NCI-H345 treated with DMSO at 0.1 percent for 48 hours (cell line): ENCODE results near the gene GNA12.
A peak's percentile ranks its signal among the peaks of the same experiment; 100 is the strongest.
"Not testable (repeated sequence)": the region's sequence is repeated elsewhere in the genome, so short reads cannot be mapped to it uniquely, and the experiment has no call there.

Experiments
- DNase-seq: peaks from one replicate; lab custom pipeline; 2025; ENCODE audit not compliant: unreplicated experiment; lab: John Stamatoyannopoulos, UW

Gene GNA12

GRCh38 chr7:2701424-2701823 is 142.7 kb downstream of the GNA12 start:
- no peak for DNase-seq

GRCh38 chr7:2700141-2700850 is 143.8 kb downstream of the GNA12 start:
- no peak for DNase-seq

GRCh38 chr7:2699289-2699620 is 144.9 kb downstream of the GNA12 start:
- DNase-seq: no peak

- DNase-seq: peak; percentile 41
Measured at GRCh38 chr7:2698581-2699288, 145.4 kb downstream of the GNA12 start.

GRCh38 chr7:2694122-2694436 is 150.0 kb downstream of the GNA12 start:
- DNase-seq: not testable (repeated sequence)

- DNase-seq: not testable (repeated sequence)
Measured at GRCh38 chr7:2693420-2694121, 150.5 kb downstream of the GNA12 start.

GRCh38 chr7:2692543-2692942 is 151.6 kb downstream of the GNA12 start:
- DNase-seq: no peak

- DNase-seq: not testable (repeated sequence)
Measured at GRCh38 chr7:2691932-2692439, 152.1 kb downstream of the GNA12 start.

- DNase-seq: no peak
Measured at GRCh38 chr7:2691011-2691707, 152.9 kb downstream of the GNA12 start.

- no peak for DNase-seq
Measured at GRCh38 chr7:2689951-2690705, 154.0 kb downstream of the GNA12 start.

- no peak for DNase-seq
Measured at GRCh38 chr7:2689343-2689847, 154.7 kb downstream of the GNA12 start.

- no peak for DNase-seq
Measured at GRCh38 chr7:2688409-2689342, 155.4 kb downstream of the GNA12 start.

GRCh38 chr7:2687881-2688318 is 156.2 kb downstream of the GNA12 start, which contains the start of gene AMZ1:
Gene AMZ1, plus strand, starts transcription at chr7:2688202. Its CDS starts 12,250 bp downstream, at chr7:2700452.
- no peak for DNase-seq

GRCh38 chr7:2687338-2687869 is 156.7 kb downstream of the GNA12 start:
- DNase-seq: no peak

GRCh38 chr7:2686101-2686500 is 158.0 kb downstream of the GNA12 start:
- DNase-seq: no peak

GRCh38 chr7:2684501-2684900 is 159.6 kb downstream of the GNA12 start:
- DNase-seq: no peak

GRCh38 chr7:2681929-2682799 is 161.9 kb downstream of the GNA12 start:
- no peak for DNase-seq
